K562 (cell line): ENCODE data around the gene NUCB2. TPM values are rescaled to one million over a fixed set of nuclear protein-coding genes. Genes with fewer than 3 reads are reported as not detected.

Experiments
- AFF4 ChIP-seq: sonication (generic); formaldehyde crosslinking; IDR thresholded peaks from 2 replicates; pipeline ENCODE4 v1.8.0; 2023; ENCODE audit warnings: mild to moderate bottlenecking, missing genetic modification reagents
- ARNT ChIP-seq, 2 experiments: fragments of 450-650 bp; IDR thresholded peaks; 2 replicates each; pipeline ENCODE4 v1.6.1; 2016; ENCODE audit warnings: mild to moderate bottlenecking in 1 of 2
- ATF3 ChIP-seq, 2 experiments: fragments of 450-650 bp in 1 of 2; sonication (generic) in 1 of 2; formaldehyde crosslinking in 1 of 2; IDR thresholded peaks in 1 of 2; conservative IDR thresholded peaks in 1 of 2; 2 replicates each; pipeline versions ENCODE4 v1.6.1 to v1.8.1; 2016 to 2023; ENCODE audit warnings: mild to moderate bottlenecking in 2 of 2, moderate library complexity in 2 of 2, inconsistent platforms in 1 of 2, missing genetic modification reagents in 1 of 2
- CCNT2 ChIP-seq: IDR thresholded peaks from 2 replicates; pipeline ENCODE4 v1.6.1; 2011; ENCODE audit warnings: borderline replicate concordance, low read depth, mild to moderate bottlenecking, moderate library complexity, mixed read lengths, low read length; ENCODE audit not compliant: insufficient read length; ENCODE audit errors: extremely low read depth
- EHMT2 ChIP-seq: fragments of 450-650 bp; IDR thresholded peaks from 2 replicates; pipeline ENCODE4 v1.6.1; 2018; ENCODE audit warnings: antibody characterized with exemption
- GATA2 ChIP-seq: sonication (generic); formaldehyde crosslinking; IDR thresholded peaks from 2 replicates; pipeline ENCODE4 v1.4.0; 2020; ENCODE audit warnings: mild to moderate bottlenecking, missing genetic modification reagents
- HLTF ChIP-seq: fragments of 450-650 bp; IDR thresholded peaks from 2 replicates; pipeline ENCODE4 v1.6.1; 2016
- HOMEZ ChIP-seq: fragments of 250-450 bp; sonication (Bioruptor Pico); IDR thresholded peaks from 2 replicates; pipeline ENCODE4 v1.4.0; 2020; ENCODE audit warnings: mild to moderate bottlenecking, moderate library complexity
- ZNF224 ChIP-seq: sonication (generic); formaldehyde crosslinking; IDR thresholded peaks from 2 replicates; pipeline ENCODE4 v1.8.0; 2022; ENCODE audit warnings: mild to moderate bottlenecking, missing genetic modification reagents
- polyA plus RNA-seq, 8 experiments: library from polyadenylated mRNA; depleted of rRNA in 4 of 8; stranded (reverse) in 5 of 8; unstranded in 3 of 8; fragments of >200 nt; fragmentation: Nextera tagmentation in 2 of 8; fragmentation: Illumina TruSeq in 1 of 8; extraction: Ambion mirVana in 2 of 8; extraction: Trizol in 1 of 8; gene quantifications; 2 replicates each; pipeline versions ENCODE4 v1.2.1 to v1.2.3, GENCODE V29; 2011 to 2014; ENCODE audit warnings: inconsistent platforms in 1 of 8, missing spikeins in 1 of 8
- total RNA-seq, 7 experiments: library from RNA; depleted of rRNA in 6 of 7; stranded (reverse); fragments of >200 nt in 6 of 7; fragmentation: Illumina TruSeq in 2 of 7; extraction: Trizol in 2 of 7; gene quantifications; 2 replicates each; pipeline versions ENCODE4 v1.2.1 to v1.2.3, GENCODE V29; 2011 to 2021; ENCODE audit warnings: low replicate concordance in 1 of 7

The NUCB2 gene
- total and polyA plus RNA-seq, 9 of the 15 experiments (the other 6 are each of a cell fraction or from before 2014, with no cell fraction given), result 54.0 to 108 (median 84.6) TPM

GRCh38 chr11:17275400-17276235 lies 921 bp upstream of the NUCB2 start (continued):
- peak; percentile 64 for TF ChIP-seq ATF3 (IDR thresholded peaks at IDR 0.05)
- TF ChIP-seq ATF3 (CRISPR knock-in tag; conservative IDR thresholded peaks at IDR 0.05), result peak; percentile 31; the same call in 1 of the 2 replicates
- TF ChIP-seq AFF4, result no peak
- TF ChIP-seq EHMT2, result no peak
- 0 out of 2 replicates have a peak, but pooled peaks have one; percentile 4 for TF ChIP-seq GATA2 (CRISPR knock-in tag)
- TF ChIP-seq HOMEZ (CRISPR knock-in tag), result no peak
- no peak for TF ChIP-seq ZNF224 (CRISPR knock-in tag)
- TF ChIP-seq HLTF, result no peak
- TF ChIP-seq CCNT2, result no peak
- TF ChIP-seq ARNT (IDR thresholded peaks at IDR 0.05), result peak in 1 of 2 experiments; percentile 65; a peak in 1 of 4 replicates
